Panc1 (cell line): ENCODE measurements around the gene SSNA1.

ENCODE experiments used
- POLR2AphosphoS5 ChIP-seq: IDR thresholded peaks from 2 replicates; pipeline ENCODE4 v1.6.1; 2012; ENCODE audit warnings: mild to moderate bottlenecking, low read depth, low read length, moderate library complexity
- TF ChIP-seq, protein P1 (sequence below): fragments of 450-650 bp; IDR thresholded peaks from 2 replicates; pipeline ENCODE4 v1.5.1; 2017; ENCODE audit warnings: mild to moderate bottlenecking
- TF ChIP-seq, protein P2 (sequence below), 2 experiments: IDR thresholded peaks; 2 replicates each; pipeline ENCODE4 v1.6.1; 2011 to 2012; ENCODE audit warnings: low read depth in 2 of 2, control low read depth in 1 of 2, low read length in 1 of 2, mild to moderate bottlenecking in 1 of 2, moderate library complexity in 1 of 2; ENCODE audit not compliant: insufficient read depth in 1 of 2

GRCh38 chr9:137139468-137140150, 48.9 kb upstream of the SSNA1 start:
- TF ChIP-seq POLR2AphosphoS5, result no peak
- TF ChIP-seq, protein P1, sequence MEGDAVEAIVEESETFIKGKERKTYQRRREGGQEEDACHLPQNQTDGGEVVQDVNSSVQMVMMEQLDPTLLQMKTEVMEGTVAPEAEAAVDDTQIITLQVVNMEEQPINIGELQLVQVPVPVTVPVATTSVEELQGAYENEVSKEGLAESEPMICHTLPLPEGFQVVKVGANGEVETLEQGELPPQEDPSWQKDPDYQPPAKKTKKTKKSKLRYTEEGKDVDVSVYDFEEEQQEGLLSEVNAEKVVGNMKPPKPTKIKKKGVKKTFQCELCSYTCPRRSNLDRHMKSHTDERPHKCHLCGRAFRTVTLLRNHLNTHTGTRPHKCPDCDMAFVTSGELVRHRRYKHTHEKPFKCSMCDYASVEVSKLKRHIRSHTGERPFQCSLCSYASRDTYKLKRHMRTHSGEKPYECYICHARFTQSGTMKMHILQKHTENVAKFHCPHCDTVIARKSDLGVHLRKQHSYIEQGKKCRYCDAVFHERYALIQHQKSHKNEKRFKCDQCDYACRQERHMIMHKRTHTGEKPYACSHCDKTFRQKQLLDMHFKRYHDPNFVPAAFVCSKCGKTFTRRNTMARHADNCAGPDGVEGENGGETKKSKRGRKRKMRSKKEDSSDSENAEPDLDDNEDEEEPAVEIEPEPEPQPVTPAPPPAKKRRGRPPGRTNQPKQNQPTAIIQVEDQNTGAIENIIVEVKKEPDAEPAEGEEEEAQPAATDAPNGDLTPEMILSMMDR, result no peak
- TF ChIP-seq, protein P2, sequence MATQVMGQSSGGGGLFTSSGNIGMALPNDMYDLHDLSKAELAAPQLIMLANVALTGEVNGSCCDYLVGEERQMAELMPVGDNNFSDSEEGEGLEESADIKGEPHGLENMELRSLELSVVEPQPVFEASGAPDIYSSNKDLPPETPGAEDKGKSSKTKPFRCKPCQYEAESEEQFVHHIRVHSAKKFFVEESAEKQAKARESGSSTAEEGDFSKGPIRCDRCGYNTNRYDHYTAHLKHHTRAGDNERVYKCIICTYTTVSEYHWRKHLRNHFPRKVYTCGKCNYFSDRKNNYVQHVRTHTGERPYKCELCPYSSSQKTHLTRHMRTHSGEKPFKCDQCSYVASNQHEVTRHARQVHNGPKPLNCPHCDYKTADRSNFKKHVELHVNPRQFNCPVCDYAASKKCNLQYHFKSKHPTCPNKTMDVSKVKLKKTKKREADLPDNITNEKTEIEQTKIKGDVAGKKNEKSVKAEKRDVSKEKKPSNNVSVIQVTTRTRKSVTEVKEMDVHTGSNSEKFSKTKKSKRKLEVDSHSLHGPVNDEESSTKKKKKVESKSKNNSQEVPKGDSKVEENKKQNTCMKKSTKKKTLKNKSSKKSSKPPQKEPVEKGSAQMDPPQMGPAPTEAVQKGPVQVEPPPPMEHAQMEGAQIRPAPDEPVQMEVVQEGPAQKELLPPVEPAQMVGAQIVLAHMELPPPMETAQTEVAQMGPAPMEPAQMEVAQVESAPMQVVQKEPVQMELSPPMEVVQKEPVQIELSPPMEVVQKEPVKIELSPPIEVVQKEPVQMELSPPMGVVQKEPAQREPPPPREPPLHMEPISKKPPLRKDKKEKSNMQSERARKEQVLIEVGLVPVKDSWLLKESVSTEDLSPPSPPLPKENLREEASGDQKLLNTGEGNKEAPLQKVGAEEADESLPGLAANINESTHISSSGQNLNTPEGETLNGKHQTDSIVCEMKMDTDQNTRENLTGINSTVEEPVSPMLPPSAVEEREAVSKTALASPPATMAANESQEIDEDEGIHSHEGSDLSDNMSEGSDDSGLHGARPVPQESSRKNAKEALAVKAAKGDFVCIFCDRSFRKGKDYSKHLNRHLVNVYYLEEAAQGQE (IDR thresholded peaks at IDR 0.05; ENCODE audit: insufficient read depth in 1 of 2, low read depth in 2 of 2, low read length in 1 of 2), result peak in 1 of 2 experiments; percentile 52; a peak in 1 of 4 replicates
